Mesothelial cell of epicardium (in vitro differentiated cells): Measurements from ENCODE around the gene HOXA10. TPM values are rescaled to one million over a fixed set of nuclear protein-coding genes. Genes with fewer than 3 reads are reported as not detected.

Source experiments
- DNase-seq, 2 experiments: peaks; one replicate each; pipeline ENCODE4 v3.0.0; 2021; ENCODE audit warnings: low spot score in 2 of 2; ENCODE audit not compliant: unreplicated experiment in 2 of 2
- H3K27ac Mint-ChIP-seq: 2 replicates; pipeline ENCODE4 v1.8.0; 2021; ENCODE audit warnings: mixed read lengths
- H3K27me3 Mint-ChIP-seq: 2 replicates; pipeline ENCODE4 v1.8.0; 2021; ENCODE audit warnings: low read depth, mixed read lengths
- H3K36me3 Mint-ChIP-seq: 2 replicates; pipeline ENCODE4 v1.8.0; 2021; ENCODE audit warnings: mixed read lengths
- H3K4me1 Mint-ChIP-seq: 2 replicates; pipeline ENCODE4 v1.8.0; 2021; ENCODE audit warnings: mixed read lengths
- H3K4me3 Mint-ChIP-seq: 2 replicates; pipeline ENCODE4 v1.8.0; 2021; ENCODE audit warnings: mild to moderate bottlenecking, moderate library complexity, mixed read lengths
- H3K9me3 Mint-ChIP-seq: 2 replicates; pipeline ENCODE4 v1.8.0; 2021; ENCODE audit warnings: mixed read lengths
- total RNA-seq: library from RNA; stranded (reverse); gene quantifications from 3 replicates; pipeline ENCODE4 v1.2.1, GENCODE V29; 2021
- TF ChIP-seq, protein P1 (sequence below): fragments of 200-600 bp; sonication (generic); IDR thresholded peaks from one replicate; pipeline ENCODE4 v1.5.0; 2021; ENCODE audit warnings: antibody characterized with exemption; ENCODE audit not compliant: unreplicated experiment

Gene HOXA10
- total RNA-seq, 1 donor from 2014 or later = 14.4 TPM

DNA sequence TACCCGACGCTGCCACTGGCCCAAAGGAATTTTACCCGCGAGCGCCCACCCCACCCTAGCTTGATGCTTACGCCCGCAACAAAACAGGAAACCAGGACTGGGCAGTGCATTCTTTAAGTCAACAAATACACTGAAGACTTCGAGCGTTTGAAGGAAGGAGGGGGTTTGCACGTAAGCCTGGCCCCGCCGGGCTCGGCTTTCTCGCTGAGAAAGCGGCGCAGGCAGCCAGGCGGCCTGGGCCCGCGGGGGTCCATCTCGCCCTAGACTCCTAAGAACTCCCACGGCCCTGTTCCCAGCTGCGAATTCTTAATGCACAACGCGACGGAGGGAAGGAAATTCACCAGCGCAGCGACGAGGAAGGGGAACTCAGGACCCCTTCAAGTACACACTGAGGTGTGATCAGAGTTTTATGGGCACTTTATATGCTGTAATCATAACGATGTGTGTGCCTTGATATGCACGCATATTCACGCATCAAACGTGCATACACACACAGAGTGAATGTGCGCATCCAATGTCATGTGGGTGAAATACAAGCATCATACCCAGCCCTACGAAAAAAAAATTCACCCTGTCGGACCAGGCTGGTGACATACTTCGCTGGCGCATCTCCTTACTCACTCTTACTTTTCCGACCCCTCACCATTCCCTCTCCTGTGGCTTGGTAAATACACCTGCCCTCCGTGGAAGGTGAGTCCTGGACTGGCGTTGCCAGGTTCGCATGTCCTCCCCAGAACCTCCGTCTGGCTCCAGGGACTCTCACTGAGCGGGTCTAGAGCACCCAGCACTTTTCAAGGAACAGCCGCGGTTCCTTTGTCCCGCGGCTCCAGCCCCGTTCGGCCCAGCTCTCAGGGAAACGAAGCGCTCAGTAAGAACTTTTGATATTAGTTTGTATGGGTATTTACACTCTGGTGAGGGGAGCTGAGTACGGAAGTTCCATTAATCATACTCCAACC is 31.5 kb upstream of the HOXA10 start:
- DNase-seq = no peak
- Mint-ChIP-seq H3K9me3 (no peaks in the 10 kb centered on the region), H3K4me1 (peaks cover 25% of the 10 kb centered on the region), H3K4me3 (peak overlapping the region; percentile 65), H3K36me3 (no peaks in the 10 kb centered on the region), H3K27me3 (peaks cover 99% of the 10 kb centered on the region), H3K27ac (peak overlapping the region; percentile 90)
- TF ChIP-seq, protein P1, sequence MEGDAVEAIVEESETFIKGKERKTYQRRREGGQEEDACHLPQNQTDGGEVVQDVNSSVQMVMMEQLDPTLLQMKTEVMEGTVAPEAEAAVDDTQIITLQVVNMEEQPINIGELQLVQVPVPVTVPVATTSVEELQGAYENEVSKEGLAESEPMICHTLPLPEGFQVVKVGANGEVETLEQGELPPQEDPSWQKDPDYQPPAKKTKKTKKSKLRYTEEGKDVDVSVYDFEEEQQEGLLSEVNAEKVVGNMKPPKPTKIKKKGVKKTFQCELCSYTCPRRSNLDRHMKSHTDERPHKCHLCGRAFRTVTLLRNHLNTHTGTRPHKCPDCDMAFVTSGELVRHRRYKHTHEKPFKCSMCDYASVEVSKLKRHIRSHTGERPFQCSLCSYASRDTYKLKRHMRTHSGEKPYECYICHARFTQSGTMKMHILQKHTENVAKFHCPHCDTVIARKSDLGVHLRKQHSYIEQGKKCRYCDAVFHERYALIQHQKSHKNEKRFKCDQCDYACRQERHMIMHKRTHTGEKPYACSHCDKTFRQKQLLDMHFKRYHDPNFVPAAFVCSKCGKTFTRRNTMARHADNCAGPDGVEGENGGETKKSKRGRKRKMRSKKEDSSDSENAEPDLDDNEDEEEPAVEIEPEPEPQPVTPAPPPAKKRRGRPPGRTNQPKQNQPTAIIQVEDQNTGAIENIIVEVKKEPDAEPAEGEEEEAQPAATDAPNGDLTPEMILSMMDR = no peak

DNA sequence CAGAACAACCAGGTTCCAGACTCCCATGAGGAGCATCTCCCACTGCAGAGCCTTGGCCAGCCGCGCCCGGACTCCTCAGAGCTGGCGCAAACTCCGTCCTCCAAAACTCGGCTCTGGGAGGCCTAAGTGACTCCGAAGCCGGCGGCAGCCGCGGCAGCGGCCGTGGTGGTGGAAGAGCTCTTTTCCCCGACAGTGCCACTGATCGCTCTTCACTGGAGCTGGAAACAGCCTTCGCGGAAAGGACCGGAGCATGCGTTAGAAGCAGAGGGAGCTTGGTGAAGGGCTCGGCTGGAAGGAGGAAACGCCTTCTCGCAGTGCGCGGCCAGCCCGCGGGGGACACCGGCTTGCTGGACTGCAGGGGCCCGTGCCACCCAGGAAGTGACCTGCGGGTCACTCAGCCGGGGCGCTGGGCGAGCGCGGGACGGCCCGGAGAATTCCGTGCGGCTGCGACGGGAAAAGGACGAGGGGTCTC is 30.8 kb upstream of the HOXA10 start:
- DNase-seq = peak in 1 of 2 experiments; percentile 55
- Mint-ChIP-seq H3K27ac (peak overlapping the region; percentile 83), H3K9me3 (no peaks in the 10 kb centered on the region), H3K4me1 (peaks cover 25% of the 10 kb centered on the region), H3K27me3 (peaks cover 97% of the 10 kb centered on the region), H3K36me3 (no peaks in the 10 kb centered on the region), H3K4me3 (peak overlapping the region; percentile 65)
- TF ChIP-seq, protein P1 = no peak

DNA sequence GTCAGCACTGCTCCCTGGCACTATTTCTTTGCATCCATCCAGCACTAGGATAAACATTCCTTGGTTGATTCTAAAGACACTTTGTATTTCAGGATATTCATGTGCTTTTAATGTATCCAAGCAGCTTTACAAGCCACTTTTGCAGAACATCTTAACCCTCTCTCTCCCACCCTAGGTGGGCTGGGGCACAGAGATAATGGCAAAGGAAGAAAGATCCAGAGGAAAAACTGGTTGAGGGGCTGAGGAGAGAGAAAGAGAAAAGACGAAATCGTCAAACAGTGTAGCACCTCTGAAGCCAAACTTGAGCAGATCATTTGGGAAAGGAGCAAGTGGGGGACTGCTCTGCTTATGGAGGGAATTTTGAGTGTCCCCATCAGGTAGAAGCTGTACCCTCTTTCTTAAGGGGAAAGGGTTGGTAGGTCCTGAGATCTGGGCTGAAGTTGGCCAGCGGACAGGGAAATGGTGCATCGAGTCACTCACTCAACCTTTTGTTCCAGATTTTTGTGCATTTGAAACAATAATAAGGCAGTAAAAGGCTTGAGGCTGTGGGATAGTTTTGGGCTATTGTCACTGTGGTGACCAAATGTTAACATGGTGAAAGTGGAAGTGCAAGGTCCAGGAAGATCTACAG is 30.0 kb upstream of the HOXA10 start:
- peak overlapping the region; percentile 70 for H3K27ac Mint-ChIP-seq
- H3K4me1 Mint-ChIP-seq = peaks cover 26% of the 10 kb centered on the region
- H3K4me3 Mint-ChIP-seq = peak overlapping the region; percentile 65
- peaks cover 93% of the 10 kb centered on the region for H3K27me3 Mint-ChIP-seq
- no peak for DNase-seq
- no peaks in the 10 kb centered on the region for H3K36me3 Mint-ChIP-seq
- TF ChIP-seq, protein P1 = no peak
- no peaks in the 10 kb centered on the region for H3K9me3 Mint-ChIP-seq

DNA sequence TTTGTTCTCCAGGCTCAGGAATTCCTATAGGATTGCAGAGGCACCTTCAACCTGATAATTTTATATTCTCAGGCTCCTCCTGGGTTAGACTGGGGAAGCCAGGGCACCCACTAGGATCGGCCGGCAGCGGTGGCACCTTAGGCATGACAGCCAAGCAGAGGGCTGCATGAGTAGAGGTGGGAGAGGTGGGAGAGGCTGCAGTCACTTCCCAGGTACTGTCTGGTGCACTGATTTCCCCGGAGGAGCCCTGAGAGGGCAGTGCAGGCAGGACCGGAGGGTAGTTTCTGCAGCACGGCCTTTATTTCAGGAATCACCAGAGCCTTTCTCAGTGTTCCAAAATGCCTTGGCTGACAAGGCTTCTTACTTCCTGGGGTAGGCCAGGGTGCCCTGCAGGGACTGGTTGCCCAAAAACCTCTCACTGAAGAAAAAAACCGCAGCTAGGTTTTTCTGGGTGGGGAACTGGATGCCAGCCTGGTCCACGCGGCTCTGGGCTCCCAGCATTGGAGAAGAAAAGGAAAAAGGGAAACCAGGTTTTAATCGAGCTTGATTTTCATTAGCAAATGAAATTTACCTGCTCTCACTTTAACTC is 29.3 kb upstream of the HOXA10 start:
- peak in 1 of 2 experiments; percentile 37 for DNase-seq

DNA sequence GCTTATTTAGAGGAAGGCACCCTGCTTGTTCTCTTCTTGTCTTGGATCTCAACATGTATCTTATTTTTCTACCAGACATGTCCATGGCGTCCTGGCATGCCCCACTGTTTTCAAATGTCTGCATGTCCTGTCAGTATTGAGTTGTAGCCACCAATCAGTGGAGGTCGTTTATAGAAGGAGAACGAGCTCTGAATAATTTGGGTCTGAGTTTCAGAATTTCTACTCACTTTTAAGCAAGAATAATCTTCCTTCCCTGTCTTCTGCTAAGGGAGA is 28.7 kb upstream of the HOXA10 start:
- H3K4me1 Mint-ChIP-seq = peaks cover 28% of the 10 kb centered on the region
- TF ChIP-seq, protein P1 = no peak
- peaks cover 93% of the 10 kb centered on the region for H3K27me3 Mint-ChIP-seq
- H3K4me3 Mint-ChIP-seq = peak overlapping the region; percentile 33
- no peaks in the 10 kb centered on the region for H3K9me3 Mint-ChIP-seq
- peak overlapping the region; percentile 15 for H3K27ac Mint-ChIP-seq
- no peak for DNase-seq
- H3K36me3 Mint-ChIP-seq = no peaks in the 10 kb centered on the region

More for the DNA sequence above, 29.3 kb upstream of the HOXA10 start:
- H3K9me3 Mint-ChIP-seq = no peaks in the 10 kb centered on the region
- H3K36me3 Mint-ChIP-seq = no peaks in the 10 kb centered on the region
- no peak overlapping the region for H3K27ac Mint-ChIP-seq
- peak overlapping the region; percentile 33 for H3K4me3 Mint-ChIP-seq
- peaks cover 28% of the 10 kb centered on the region for H3K4me1 Mint-ChIP-seq
- TF ChIP-seq, protein P1 = no peak
- H3K27me3 Mint-ChIP-seq = peaks cover 93% of the 10 kb centered on the region
